WTC11 (cell line): ENCODE data around the gene TBX3. TPM values are rescaled to one million over a fixed set of nuclear protein-coding genes. Genes with fewer than 3 reads are reported as not detected.
A peak's percentile ranks its signal among the peaks of the same experiment; 100 is the strongest.

Source experiments
- ATAC-seq: fragments of 200-7000 bp; cut with Tn5 transposase; 2 replicates; pipeline ENCODE4 v1.10.0; 2021; ENCODE audit warnings: mild to moderate bottlenecking, moderate library complexity
- CTCF ChIA-PET: fragments of 300-600 bp; sonication (Branson Sonifier 250); formaldehyde crosslinking; loops from one replicate; lab custom pipeline; 2021; ENCODE audit warnings: antibody characterized with exemption; lab: Charles Lee
- POLR2A ChIA-PET: fragments of 350-600 bp; sonication (Branson Sonifier 250); formaldehyde crosslinking; loops from one replicate; lab custom pipeline; 2021; ENCODE audit warnings: antibody characterized with exemption; lab: Charles Lee
- DNase-seq: peaks from one replicate; pipeline ENCODE4 v3.0.0; 2021; ENCODE audit warnings: low spot score
- H3K27ac Mint-ChIP-seq: 2 replicates; pipeline ENCODE4 v1.8.0; 2021; ENCODE audit warnings: mixed read lengths
- H3K27me3 Mint-ChIP-seq: 2 replicates; pipeline ENCODE4 v1.8.0; 2021; ENCODE audit warnings: low read depth, mild to moderate bottlenecking, moderate library complexity, mixed read lengths
- H3K36me3 Mint-ChIP-seq: 2 replicates; pipeline ENCODE4 v1.8.0; 2021; ENCODE audit warnings: mixed read lengths
- H3K4me1 Mint-ChIP-seq: 2 replicates; pipeline ENCODE4 v1.8.0; 2022; ENCODE audit warnings: mixed read lengths
- H3K4me3 Mint-ChIP-seq: 2 replicates; pipeline ENCODE4 v1.8.0; 2021; ENCODE audit warnings: mild to moderate bottlenecking, moderate library complexity, mixed read lengths
- H3K9me3 Mint-ChIP-seq: 2 replicates; pipeline ENCODE4 v1.8.0; 2021; ENCODE audit warnings: mixed read lengths
- CBFB ChIP-seq: sonication (generic); formaldehyde crosslinking; IDR thresholded peaks from 2 replicates; pipeline ENCODE4 v1.8.1; 2022; ENCODE audit warnings: mild to moderate bottlenecking, low read depth, missing genetic modification reagents
- EMX1 ChIP-seq: fragments of 250-450 bp; sonication (Bioruptor Pico); IDR thresholded peaks from 2 replicates; pipeline ENCODE4 v1.8.0; 2021; ENCODE audit warnings: mild to moderate bottlenecking
- ETV6 ChIP-seq: sonication (generic); formaldehyde crosslinking; IDR thresholded peaks from 2 replicates; pipeline ENCODE4 v1.8.1; 2022; ENCODE audit warnings: mild to moderate bottlenecking, missing genetic modification reagents
- HMGA2 ChIP-seq: fragments of 250-450 bp; sonication (Bioruptor Pico); IDR thresholded peaks from 2 replicates; pipeline ENCODE4 v1.4.0; 2021; ENCODE audit warnings: mild to moderate bottlenecking, moderate library complexity
- NR2C2 ChIP-seq: sonication (generic); formaldehyde crosslinking; IDR thresholded peaks from 2 replicates; pipeline ENCODE4 v1.8.0; 2022; ENCODE audit warnings: mild to moderate bottlenecking, missing genetic modification reagents
- PRRX2 ChIP-seq: fragments of 250-450 bp; sonication (Bioruptor Pico); IDR thresholded peaks from 2 replicates; pipeline ENCODE4 v1.8.0; 2021; ENCODE audit warnings: mild to moderate bottlenecking
- SMAD4 ChIP-seq: sonication (generic); formaldehyde crosslinking; IDR thresholded peaks from 2 replicates; pipeline ENCODE4 v1.8.0; 2022; ENCODE audit warnings: mild to moderate bottlenecking, missing genetic modification reagents
- SOX15 ChIP-seq: fragments of 250-450 bp; sonication (Bioruptor Pico); IDR thresholded peaks from 2 replicates; pipeline ENCODE4 v1.9.0; 2021; ENCODE audit warnings: mild to moderate bottlenecking
- TEAD1 ChIP-seq: sonication (generic); formaldehyde crosslinking; IDR thresholded peaks from 2 replicates; pipeline ENCODE4 v1.8.0; 2022; ENCODE audit warnings: mild to moderate bottlenecking, missing genetic modification reagents
- TP53 ChIP-seq: sonication (generic); formaldehyde crosslinking; IDR thresholded peaks from 2 replicates; pipeline ENCODE4 v1.8.1; 2023; ENCODE audit warnings: mild to moderate bottlenecking, missing genetic modification reagents
- USF1 ChIP-seq: sonication (generic); formaldehyde crosslinking; IDR thresholded peaks from 2 replicates; pipeline ENCODE4 v1.8.0; 2022; ENCODE audit warnings: mild to moderate bottlenecking, missing genetic modification reagents
- ZNF281 ChIP-seq: sonication (generic); formaldehyde crosslinking; IDR thresholded peaks from 2 replicates; pipeline ENCODE4 v1.8.0; 2023; ENCODE audit warnings: mild to moderate bottlenecking, missing genetic modification reagents
- ZNF317 ChIP-seq: sonication (generic); formaldehyde crosslinking; IDR thresholded peaks from 2 replicates; pipeline ENCODE4 v1.8.1; 2023; ENCODE audit warnings: low read depth, mild to moderate bottlenecking, moderate library complexity, missing genetic modification reagents, borderline replicate concordance
- ZNF396 ChIP-seq: fragments of 250-450 bp; sonication (Bioruptor Pico); IDR thresholded peaks from 2 replicates; pipeline ENCODE4 v1.8.0; 2021; ENCODE audit warnings: mild to moderate bottlenecking, moderate library complexity, borderline replicate concordance
- total RNA-seq: library from RNA; stranded (reverse); gene quantifications from 3 replicates; pipeline ENCODE4 v1.2.3, GENCODE V29; 2021
- TF ChIP-seq, protein P1 (sequence below): sonication (generic); formaldehyde crosslinking; IDR thresholded peaks from 2 replicates; pipeline ENCODE4 v1.8.1; 2023; ENCODE audit warnings: mild to moderate bottlenecking, missing genetic modification reagents, moderate library complexity
- TF ChIP-seq, protein P2 (sequence below): fragments of 250-450 bp; sonication (Bioruptor Pico); IDR thresholded peaks from 2 replicates; pipeline ENCODE4 v2.1.2; 2022; ENCODE audit warnings: mild to moderate bottlenecking, moderate library complexity
- TF ChIP-seq, protein P3 (sequence below): fragments of 200-600 bp; IDR thresholded peaks from 2 replicates; pipeline ENCODE4 v1.8.0; 2022; ENCODE audit warnings: antibody characterized with exemption
- TF ChIP-seq, protein P4 (sequence below): sonication (generic); formaldehyde crosslinking; IDR thresholded peaks from 2 replicates; pipeline ENCODE4 v1.8.1; 2023; ENCODE audit warnings: mild to moderate bottlenecking, missing genetic modification reagents, moderate library complexity
- TF ChIP-seq, protein P5 (sequence below): sonication (generic); formaldehyde crosslinking; IDR thresholded peaks from 2 replicates; pipeline ENCODE4 v1.8.0; 2022; ENCODE audit warnings: mild to moderate bottlenecking, missing genetic modification reagents
- TF ChIP-seq, protein P6 (sequence below): sonication (generic); formaldehyde crosslinking; IDR thresholded peaks from 2 replicates; pipeline ENCODE4 v1.8.0; 2022; ENCODE audit warnings: mild to moderate bottlenecking, missing genetic modification reagents

Gene TBX3
- total RNA-seq, 1 experiment from 2014 or later: 2.2 TPM

DNA sequence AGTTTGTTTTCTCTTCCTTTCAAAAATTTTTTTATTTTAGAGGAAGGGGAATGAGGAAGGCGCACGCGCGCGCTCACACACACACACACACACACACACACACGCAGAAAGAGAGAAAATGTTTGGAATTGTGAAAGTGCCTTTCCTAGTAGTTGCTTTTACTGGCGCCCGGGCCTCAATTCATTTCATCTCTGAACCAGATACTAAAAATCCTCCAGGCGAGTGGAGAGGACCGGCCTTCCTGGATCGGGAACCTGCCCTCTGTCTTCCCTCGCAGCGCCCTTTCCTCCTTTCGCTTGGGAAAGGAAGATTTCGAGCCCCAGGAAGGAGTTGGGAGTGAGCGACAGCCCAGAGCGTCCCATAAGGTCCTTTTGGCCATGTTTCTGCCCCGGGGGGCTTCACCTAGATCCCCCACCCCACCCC lies 7.8 kb upstream of the TBX3 start:
- H3K4me1 Mint-ChIP-seq: peaks cover 67% of the 10 kb centered on the region
- TF ChIP-seq USF1 (CRISPR knock-in tag): no peak
- no peak for TF ChIP-seq PRRX2 (CRISPR knock-in tag)
- TF ChIP-seq, protein P1, sequence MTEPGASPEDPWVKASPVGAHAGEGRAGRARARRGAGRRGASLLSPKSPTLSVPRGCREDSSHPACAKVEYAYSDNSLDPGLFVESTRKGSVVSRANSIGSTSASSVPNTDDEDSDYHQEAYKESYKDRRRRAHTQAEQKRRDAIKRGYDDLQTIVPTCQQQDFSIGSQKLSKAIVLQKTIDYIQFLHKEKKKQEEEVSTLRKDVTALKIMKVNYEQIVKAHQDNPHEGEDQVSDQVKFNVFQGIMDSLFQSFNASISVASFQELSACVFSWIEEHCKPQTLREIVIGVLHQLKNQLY (CRISPR knock-in tag): no peak
- no peak for TF ChIP-seq ETV6 (CRISPR knock-in tag)
- TF ChIP-seq, protein P2, sequence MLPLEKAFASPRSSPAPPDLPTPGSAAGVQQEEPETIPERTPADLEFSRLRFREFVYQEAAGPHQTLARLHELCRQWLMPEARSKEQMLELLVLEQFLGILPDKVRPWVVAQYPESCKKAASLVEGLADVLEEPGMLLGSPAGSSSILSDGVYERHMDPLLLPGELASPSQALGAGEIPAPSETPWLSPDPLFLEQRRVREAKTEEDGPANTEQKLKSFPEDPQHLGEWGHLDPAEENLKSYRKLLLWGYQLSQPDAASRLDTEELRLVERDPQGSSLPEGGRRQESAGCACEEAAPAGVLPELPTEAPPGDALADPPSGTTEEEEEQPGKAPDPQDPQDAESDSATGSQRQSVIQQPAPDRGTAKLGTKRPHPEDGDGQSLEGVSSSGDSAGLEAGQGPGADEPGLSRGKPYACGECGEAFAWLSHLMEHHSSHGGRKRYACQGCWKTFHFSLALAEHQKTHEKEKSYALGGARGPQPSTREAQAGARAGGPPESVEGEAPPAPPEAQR: no peak
- no peak for TF ChIP-seq TP53 (CRISPR knock-in tag)
- TF ChIP-seq ZNF396 (CRISPR knock-in tag): no peak
- no peak for TF ChIP-seq EMX1
- TF ChIP-seq, protein P3, sequence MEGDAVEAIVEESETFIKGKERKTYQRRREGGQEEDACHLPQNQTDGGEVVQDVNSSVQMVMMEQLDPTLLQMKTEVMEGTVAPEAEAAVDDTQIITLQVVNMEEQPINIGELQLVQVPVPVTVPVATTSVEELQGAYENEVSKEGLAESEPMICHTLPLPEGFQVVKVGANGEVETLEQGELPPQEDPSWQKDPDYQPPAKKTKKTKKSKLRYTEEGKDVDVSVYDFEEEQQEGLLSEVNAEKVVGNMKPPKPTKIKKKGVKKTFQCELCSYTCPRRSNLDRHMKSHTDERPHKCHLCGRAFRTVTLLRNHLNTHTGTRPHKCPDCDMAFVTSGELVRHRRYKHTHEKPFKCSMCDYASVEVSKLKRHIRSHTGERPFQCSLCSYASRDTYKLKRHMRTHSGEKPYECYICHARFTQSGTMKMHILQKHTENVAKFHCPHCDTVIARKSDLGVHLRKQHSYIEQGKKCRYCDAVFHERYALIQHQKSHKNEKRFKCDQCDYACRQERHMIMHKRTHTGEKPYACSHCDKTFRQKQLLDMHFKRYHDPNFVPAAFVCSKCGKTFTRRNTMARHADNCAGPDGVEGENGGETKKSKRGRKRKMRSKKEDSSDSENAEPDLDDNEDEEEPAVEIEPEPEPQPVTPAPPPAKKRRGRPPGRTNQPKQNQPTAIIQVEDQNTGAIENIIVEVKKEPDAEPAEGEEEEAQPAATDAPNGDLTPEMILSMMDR: no peak
- TF ChIP-seq, protein P4, sequence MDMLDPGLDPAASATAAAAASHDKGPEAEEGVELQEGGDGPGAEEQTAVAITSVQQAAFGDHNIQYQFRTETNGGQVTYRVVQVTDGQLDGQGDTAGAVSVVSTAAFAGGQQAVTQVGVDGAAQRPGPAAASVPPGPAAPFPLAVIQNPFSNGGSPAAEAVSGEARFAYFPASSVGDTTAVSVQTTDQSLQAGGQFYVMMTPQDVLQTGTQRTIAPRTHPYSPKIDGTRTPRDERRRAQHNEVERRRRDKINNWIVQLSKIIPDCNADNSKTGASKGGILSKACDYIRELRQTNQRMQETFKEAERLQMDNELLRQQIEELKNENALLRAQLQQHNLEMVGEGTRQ (CRISPR knock-in tag): no peak
- TF ChIP-seq TEAD1 (CRISPR knock-in tag): no peak
- TF ChIP-seq CBFB (CRISPR knock-in tag): no peak
- no peak for TF ChIP-seq ZNF317 (CRISPR knock-in tag)
- TF ChIP-seq ZNF281: no peak
- no peak for TF ChIP-seq NR2C2 (CRISPR knock-in tag)
- no peak for TF ChIP-seq SMAD4 (CRISPR knock-in tag)
- TF ChIP-seq SOX15 (CRISPR knock-in tag): no peak
- TF ChIP-seq, protein P5, sequence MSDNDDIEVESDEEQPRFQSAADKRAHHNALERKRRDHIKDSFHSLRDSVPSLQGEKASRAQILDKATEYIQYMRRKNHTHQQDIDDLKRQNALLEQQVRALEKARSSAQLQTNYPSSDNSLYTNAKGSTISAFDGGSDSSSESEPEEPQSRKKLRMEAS (CRISPR knock-in tag): no peak
- TF ChIP-seq HMGA2 (CRISPR knock-in tag): no peak
- TF ChIP-seq, protein P6, sequence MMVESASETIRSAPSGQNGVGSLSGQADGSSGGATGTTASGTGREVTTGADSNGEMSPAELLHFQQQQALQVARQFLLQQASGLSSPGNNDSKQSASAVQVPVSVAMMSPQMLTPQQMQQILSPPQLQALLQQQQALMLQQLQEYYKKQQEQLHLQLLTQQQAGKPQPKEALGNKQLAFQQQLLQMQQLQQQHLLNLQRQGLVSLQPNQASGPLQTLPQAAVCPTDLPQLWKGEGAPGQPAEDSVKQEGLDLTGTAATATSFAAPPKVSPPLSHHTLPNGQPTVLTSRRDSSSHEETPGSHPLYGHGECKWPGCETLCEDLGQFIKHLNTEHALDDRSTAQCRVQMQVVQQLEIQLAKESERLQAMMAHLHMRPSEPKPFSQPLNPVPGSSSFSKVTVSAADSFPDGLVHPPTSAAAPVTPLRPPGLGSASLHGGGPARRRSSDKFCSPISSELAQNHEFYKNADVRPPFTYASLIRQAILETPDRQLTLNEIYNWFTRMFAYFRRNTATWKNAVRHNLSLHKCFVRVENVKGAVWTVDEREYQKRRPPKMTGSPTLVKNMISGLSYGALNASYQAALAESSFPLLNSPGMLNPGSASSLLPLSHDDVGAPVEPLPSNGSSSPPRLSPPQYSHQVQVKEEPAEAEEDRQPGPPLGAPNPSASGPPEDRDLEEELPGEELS (CRISPR knock-in tag): no peak
- ATAC-seq (no peak; the same call in 1 of the 2 replicates), DNase-seq (no peak)
- H3K36me3 Mint-ChIP-seq: no peaks in the 10 kb centered on the region
- H3K9me3 Mint-ChIP-seq: no peaks in the 10 kb centered on the region
- POLR2A ChIA-PET: interaction anchor here (0.6 kb wide), 1 partner anchor 53 kb away, joined by 4 read pairs; no protein-coding TSS in a partner anchor
- peak overlapping the region; percentile 52 for H3K4me3 Mint-ChIP-seq
- no peak overlapping the region for H3K27ac Mint-ChIP-seq
- peaks cover 100% of the 10 kb centered on the region for H3K27me3 Mint-ChIP-seq
- CTCF ChIA-PET: interaction anchor here (0.6 to 1.2 kb wide), 3 partner anchors 11 to 1324 kb away, joined by 3 to 4 read pairs (median 4); no protein-coding TSS in a partner anchor
